OCI-LY3 (cell line): ENCODE data around the gene ZNF497.
A peak's percentile ranks its signal among the peaks of the same experiment; 100 is the strongest.
"Not testable (repeated sequence)": the region's sequence is repeated elsewhere in the genome, so short reads cannot be mapped to it uniquely, and the experiment has no call there.

Experiments used
- H2AFZ ChIP-seq: fragments of 200-600, 300-600 bp; shearing (Covaris generic); 2 replicates; pipeline ENCODE4 v1.6.0; 2014; ENCODE audit warnings: antibody characterized with exemption, low read depth, low read length
- H3K27ac ChIP-seq: fragments of 200-600, 300-600 bp; sonication (generic); 2 replicates; pipeline ENCODE4 v1.5.1; 2014; ENCODE audit warnings: mild to moderate bottlenecking, low read length, moderate library complexity, mixed read lengths
- H3K27me3 ChIP-seq: fragments of 200-600, 300-600 bp; sonication (generic); 2 replicates; pipeline ENCODE4 v1.6.1; 2014; ENCODE audit warnings: low read depth, low read length, mixed read lengths
- H3K36me3 ChIP-seq: fragments of 200-600, 300-600 bp; sonication (generic); replicated peaks from 2 replicates; pipeline ENCODE3; 2014; ENCODE audit warnings: low read depth, low read length, mixed read lengths
- H3K4me1 ChIP-seq: fragments of 300-600, 200-600 bp; sonication (generic); 2 replicates; pipeline ENCODE4 v1.6.1; 2014; ENCODE audit warnings: low read length, mixed read lengths
- H3K4me2 ChIP-seq: fragments of 200-600, 300-600 bp; sonication (generic); 2 replicates; pipeline ENCODE4 v1.6.1; 2014; ENCODE audit warnings: low read length, mixed read lengths
- H3K4me3 ChIP-seq: fragments of 300-600, 200-600 bp; sonication (generic); 2 replicates; pipeline ENCODE4 v1.5.1; 2014; ENCODE audit warnings: antibody characterized with exemption, mild to moderate bottlenecking, low read length, moderate library complexity
- H3K79me2 ChIP-seq: fragments of 300-600, 200-600 bp; shearing (Covaris generic); 2 replicates; pipeline ENCODE4 v1.6.1; 2014; ENCODE audit warnings: mild to moderate bottlenecking, low read length, mixed read lengths
- H3K9ac ChIP-seq: fragments of 300-600, 200-600 bp; shearing (Covaris generic); 2 replicates; pipeline ENCODE4 v1.6.0; 2014; ENCODE audit warnings: mild to moderate bottlenecking, low read length, moderate library complexity
- H3K9me3 ChIP-seq: fragments of 200-600, 300-600 bp; shearing (Covaris generic); 2 replicates; pipeline ENCODE4 v1.6.1; 2014; ENCODE audit warnings: low read length, mixed read lengths; ENCODE audit not compliant: insufficient read depth
- H4K20me1 ChIP-seq: fragments of 200-600, 300-600 bp; sonication (generic); 2 replicates; pipeline ENCODE4 v1.6.1; 2016; ENCODE audit warnings: low read length, mixed read lengths; ENCODE audit not compliant: insufficient read depth
- EZH2phosphoT487 ChIP-seq: fragments of 200-600 bp; shearing (Covaris generic); IDR thresholded peaks from 2 replicates; pipeline ENCODE4 v1.6.1; 2018; ENCODE audit warnings: antibody characterized with exemption, mixed run types, low read depth
- TF ChIP-seq, protein P1 (sequence below): fragments of 200-600, 300-600 bp; sonication (generic); IDR thresholded peaks from 2 replicates; pipeline ENCODE4 v1.5.1; 2014; ENCODE audit warnings: antibody characterized with exemption, low read length, low read depth

The ZNF497 gene

DNA sequence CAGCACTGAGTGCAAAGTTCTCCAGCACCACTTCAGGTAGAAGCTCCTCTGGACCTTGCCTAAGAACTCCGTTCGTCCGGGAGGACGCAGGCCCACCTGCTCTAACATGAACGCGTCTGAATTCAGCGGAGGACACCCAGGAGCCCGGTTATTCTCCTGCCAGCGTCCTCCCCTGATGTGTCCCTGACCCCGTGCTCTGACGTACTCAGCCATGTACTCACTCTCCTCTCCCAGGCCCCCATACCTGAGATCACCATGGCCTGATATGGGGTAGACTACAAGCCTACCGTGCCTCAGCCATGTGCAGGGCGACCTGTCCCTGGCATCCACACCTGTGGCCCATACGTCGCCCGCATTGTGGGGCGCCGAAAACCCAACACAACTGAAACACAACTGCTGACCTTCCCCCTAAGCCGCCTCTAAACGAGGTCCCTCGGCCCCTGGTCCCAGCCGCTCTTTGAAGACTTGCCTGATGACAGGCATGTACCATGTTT lies 45.2 kb upstream of the ZNF497 start:
- Histone ChIP-seq H3K27ac (peak overlapping the region; percentile 66), H3K79me2 (peaks cover 26% of the 10 kb centered on the region), H3K27me3 (no peaks in the 10 kb centered on the region), H4K20me1 (no peaks in the 10 kb centered on the region), H3K4me1 (peaks cover 15% of the 10 kb centered on the region), H3K9me3 (no peaks in the 10 kb centered on the region), H2AFZ (peak overlapping the region; percentile 8; the same call in 1 of the 2 replicates), H3K36me3 (peaks cover 6% of the 10 kb centered on the region), H3K4me2 (peak overlapping the region; percentile 95), H3K9ac (peak overlapping the region; percentile 94), H3K4me3 (peak overlapping the region; percentile 93)
- TF ChIP-seq, protein P1, sequence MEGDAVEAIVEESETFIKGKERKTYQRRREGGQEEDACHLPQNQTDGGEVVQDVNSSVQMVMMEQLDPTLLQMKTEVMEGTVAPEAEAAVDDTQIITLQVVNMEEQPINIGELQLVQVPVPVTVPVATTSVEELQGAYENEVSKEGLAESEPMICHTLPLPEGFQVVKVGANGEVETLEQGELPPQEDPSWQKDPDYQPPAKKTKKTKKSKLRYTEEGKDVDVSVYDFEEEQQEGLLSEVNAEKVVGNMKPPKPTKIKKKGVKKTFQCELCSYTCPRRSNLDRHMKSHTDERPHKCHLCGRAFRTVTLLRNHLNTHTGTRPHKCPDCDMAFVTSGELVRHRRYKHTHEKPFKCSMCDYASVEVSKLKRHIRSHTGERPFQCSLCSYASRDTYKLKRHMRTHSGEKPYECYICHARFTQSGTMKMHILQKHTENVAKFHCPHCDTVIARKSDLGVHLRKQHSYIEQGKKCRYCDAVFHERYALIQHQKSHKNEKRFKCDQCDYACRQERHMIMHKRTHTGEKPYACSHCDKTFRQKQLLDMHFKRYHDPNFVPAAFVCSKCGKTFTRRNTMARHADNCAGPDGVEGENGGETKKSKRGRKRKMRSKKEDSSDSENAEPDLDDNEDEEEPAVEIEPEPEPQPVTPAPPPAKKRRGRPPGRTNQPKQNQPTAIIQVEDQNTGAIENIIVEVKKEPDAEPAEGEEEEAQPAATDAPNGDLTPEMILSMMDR: no peak
- no peak for TF ChIP-seq EZH2phosphoT487

DNA sequence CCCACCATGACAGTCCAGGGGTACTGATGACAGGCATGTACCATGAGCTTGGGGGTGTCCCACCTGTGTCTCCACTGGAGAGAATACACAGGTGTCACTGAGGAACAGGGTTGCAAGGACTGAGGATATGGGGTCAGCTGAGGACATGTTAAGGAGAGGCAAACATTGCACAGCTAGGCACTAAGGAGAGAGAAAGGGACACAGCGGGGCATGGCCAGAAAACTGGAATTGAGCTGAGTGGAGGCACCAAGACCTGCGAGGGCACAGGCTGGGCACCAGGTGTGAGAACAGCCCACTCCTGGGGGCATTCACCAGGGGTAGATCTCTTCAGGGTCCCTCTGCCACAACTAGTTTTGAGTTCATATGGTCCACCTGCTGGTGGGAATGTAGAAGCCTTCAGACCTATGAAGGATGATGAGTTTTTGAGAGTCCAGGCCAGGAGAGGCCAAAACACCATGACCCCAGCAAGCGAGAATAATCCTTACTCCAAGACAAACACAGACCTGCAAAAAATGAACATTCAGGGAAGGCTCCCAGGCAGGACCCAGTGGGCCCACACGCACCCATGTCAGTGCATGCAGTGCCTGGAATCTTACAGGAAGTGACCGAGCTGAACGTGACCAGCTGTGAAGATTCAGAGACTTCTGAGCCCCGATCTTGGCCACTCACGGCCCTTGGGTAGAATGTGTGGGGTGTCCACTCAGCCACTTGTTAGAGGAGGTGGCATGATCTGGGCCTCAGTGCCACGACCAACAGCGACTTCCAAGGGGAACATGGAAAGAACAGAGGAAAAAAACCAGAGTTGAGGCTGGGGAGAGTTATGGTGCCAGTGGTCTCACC lies 44.5 kb upstream of the ZNF497 start:
- peak overlapping the region; percentile 94; the same call in 1 of the 2 replicates for H3K9ac ChIP-seq
- peak overlapping the region; percentile 95 for H3K4me2 ChIP-seq
- peaks cover 6% of the 10 kb centered on the region for H3K36me3 ChIP-seq
- no peaks in the 10 kb centered on the region for H3K27me3 ChIP-seq
- no peak overlapping the region for H3K27ac ChIP-seq
- peaks cover 28% of the 10 kb centered on the region for H3K79me2 ChIP-seq
- peaks cover 18% of the 10 kb centered on the region for H3K4me1 ChIP-seq
- H2AFZ ChIP-seq: no peak overlapping the region
- H3K9me3 ChIP-seq: no peaks in the 10 kb centered on the region
- TF ChIP-seq EZH2phosphoT487: no peak
- TF ChIP-seq, protein P1: peak; percentile 41
- no peaks in the 10 kb centered on the region for H4K20me1 ChIP-seq
- H3K4me3 ChIP-seq: peak overlapping the region; percentile 93

DNA sequence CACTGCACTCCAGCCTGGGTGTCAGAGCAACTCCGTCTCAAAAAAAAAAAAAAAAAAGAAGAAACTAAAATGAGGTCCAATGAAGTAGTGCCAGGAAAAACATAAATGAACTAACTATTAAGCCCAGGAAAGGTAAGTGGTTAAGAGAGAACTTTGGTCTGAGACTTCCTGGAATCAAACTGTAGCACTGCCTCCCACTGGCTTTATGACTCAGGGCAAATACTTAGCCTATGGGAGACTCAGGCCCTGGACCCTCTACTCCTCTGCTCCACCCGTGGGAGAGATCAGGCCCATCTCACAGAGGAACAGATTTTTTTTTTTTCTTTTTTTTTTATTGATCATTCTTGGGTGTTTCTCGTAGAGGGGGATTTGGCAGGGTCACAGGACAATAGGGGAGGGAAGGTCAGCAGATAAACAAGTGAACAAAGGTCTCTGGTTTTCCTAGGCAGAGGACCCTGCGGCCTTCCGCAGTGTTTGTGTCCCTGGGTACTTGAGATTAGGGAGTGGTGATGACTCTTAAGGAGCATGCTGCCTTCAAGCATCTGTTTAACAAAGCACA lies 41.4 kb upstream of the ZNF497 start:
- H3K4me2 ChIP-seq: not testable (repeated sequence)

DNA sequence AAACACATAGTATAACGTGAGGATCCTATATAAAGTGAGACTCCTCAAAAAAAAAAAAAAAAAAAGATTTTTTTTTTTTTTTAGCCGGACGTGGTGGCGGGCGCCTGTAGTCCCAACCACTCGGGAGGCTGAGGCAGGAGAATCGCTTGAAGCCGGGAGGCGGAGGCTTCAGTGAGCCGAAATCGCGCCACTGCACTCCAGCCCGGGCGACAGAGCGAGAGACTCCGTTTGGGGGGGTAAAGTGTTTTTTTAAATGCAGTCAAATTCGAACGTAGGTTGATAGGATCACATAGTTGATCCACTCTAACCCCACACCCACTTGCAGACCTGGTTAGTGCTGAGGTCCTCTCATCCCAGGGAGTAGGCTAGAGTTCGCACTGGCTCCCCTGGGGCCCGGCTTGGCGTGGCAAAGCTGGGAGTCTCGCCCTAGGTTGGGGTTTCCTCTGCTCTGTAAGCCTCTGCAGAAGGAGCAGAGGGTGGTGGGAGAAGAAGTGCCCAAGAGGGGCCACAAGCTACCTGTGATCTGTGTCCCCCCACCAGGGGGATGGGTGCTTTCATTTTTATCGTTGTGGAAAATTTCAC lies 39.4 kb upstream of the ZNF497 start:
- Histone ChIP-seq H4K20me1 (no peaks in the 10 kb centered on the region), H3K4me3 (peak overlapping the region; percentile 82), H3K9ac (peak overlapping the region; percentile 75), H3K27me3 (no peaks in the 10 kb centered on the region), H2AFZ (no peak overlapping the region), H3K36me3 (peaks cover 9% of the 10 kb centered on the region), H3K27ac (peak overlapping the region; percentile 45), H3K4me1 (peaks cover 11% of the 10 kb centered on the region), H3K4me2 (peak overlapping the region; percentile 64), H3K79me2 (peaks cover 4% of the 10 kb centered on the region), H3K9me3 (no peaks in the 10 kb centered on the region)
- TF ChIP-seq, protein P1: no peak
- TF ChIP-seq EZH2phosphoT487: no peak

More for the DNA sequence above, 41.4 kb upstream of the ZNF497 start:
- H3K9me3 ChIP-seq, H3K9ac ChIP-seq, H3K4me3 ChIP-seq, H3K27ac ChIP-seq, H3K36me3 ChIP-seq, H2AFZ ChIP-seq, H3K27me3 ChIP-seq, H4K20me1 ChIP-seq: not testable (repeated sequence)
- H3K79me2 ChIP-seq: peaks cover 18% of the 10 kb centered on the region
- H3K4me1 ChIP-seq: peaks cover 17% of the 10 kb centered on the region
